ENCODE results near the gene KNSTRN.

DNA sequence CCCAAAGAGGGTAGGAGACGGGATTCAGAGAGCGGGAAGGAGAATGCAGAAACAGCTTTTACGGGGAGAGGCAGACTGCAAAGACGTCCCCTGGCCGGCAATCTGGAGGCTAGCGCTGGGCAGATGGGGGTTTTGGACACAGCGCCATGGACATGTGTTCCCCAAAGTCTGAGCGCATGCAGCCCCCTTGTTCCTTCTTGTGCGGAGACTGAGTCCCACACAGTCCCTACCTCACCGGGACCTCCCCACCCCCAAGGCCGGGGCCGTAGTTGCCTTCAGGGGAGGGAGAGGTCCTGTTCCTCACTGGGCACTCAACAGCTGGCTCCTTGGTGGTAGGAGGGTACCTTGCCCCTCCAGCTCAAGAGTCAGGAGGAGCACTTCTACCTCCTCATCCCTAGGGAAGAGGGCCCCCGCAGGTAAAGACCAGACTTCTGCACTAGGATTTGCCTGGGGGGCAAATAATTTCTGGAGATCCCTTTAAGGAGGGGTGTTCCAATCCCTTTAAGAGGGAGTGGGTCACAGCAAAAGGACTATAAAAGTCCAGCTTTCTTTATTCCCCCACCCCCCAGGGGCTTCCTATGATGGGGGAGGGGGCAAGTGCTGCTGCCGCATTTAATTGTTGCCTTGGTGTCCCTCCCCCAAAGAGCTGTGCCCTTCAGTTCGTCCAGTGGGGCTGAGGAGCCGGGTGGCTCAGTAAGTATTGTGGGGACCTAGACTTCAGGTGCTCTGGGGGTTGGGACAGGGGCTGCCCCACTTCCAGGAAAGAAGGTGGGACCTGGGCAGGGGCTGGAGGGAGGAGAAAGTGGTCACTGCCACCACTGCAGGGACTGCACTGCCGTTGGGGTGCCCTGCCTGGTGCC lies 54.6 kb downstream of the KNSTRN start:
- TF ChIP-seq EZH2 (IDR thresholded peaks at IDR 0.05; ENCODE audit: borderline replicate concordance, low read depth, low read length, poor library complexity, severe bottlenecking) (no peak), CTCF (conservative IDR thresholded peaks at IDR 0.05; ENCODE audit: low read depth, low read length) (no peak)
